Measurements from ENCODE around the gene NDUFA11. TPM values are rescaled to one million over a fixed set of nuclear protein-coding genes. Genes with fewer than 3 reads are reported as not detected.

Gene NDUFA11
- total RNA-seq, result 230 and 239 TPM in 2 replicates
- long read RNA-seq, transcript NDUFA11-201 (4 exons, 539 nt), result major isoform, 45 of 46 reads
- long read RNA-seq, partial matches to known transcripts, result 0 of 46 reads
- long read RNA-seq, other reads (novel, unspliced or antisense), result 0 of 46 reads

DNA sequence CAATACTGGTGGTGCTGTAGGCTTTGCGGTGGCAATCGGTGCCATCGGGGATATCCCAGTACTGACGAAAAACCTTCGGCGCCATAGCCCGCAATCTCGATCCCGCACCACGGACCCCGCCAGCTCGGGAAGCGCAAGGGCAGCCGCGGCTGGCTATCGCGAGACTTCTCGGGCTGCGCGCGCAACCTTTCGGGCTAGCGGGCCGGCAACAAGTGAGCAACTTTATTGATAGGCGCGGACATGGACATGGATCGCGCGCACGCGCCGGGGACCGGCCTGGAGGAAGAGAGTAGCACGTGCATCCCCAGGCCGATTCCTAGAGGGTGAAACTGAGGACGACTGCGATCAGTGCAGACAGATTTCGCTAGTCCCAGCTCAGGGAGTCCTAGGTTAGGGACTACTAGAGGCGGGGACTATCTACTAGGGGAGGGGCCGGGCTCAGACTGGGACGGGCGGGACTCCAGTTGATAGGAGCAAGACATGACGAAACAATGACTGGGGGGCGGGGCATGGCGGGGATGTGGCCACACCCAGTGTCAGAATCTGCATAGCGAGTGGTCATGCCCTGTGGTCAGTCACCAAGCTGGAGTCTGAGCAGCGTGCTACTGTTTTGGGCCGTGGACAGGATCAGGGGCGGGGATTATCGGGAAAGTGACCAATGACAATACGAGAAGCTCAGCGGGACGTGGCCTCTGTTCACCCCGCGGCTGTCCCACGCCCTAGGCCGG, at the start of gene NDUFA11:
Gene NDUFA11 (minus strand): TSS at position 167 of the 728 bp plus-strand sequence. CDS start 82 bp downstream, at position 85.
- TF ChIP-seq, protein P1, sequence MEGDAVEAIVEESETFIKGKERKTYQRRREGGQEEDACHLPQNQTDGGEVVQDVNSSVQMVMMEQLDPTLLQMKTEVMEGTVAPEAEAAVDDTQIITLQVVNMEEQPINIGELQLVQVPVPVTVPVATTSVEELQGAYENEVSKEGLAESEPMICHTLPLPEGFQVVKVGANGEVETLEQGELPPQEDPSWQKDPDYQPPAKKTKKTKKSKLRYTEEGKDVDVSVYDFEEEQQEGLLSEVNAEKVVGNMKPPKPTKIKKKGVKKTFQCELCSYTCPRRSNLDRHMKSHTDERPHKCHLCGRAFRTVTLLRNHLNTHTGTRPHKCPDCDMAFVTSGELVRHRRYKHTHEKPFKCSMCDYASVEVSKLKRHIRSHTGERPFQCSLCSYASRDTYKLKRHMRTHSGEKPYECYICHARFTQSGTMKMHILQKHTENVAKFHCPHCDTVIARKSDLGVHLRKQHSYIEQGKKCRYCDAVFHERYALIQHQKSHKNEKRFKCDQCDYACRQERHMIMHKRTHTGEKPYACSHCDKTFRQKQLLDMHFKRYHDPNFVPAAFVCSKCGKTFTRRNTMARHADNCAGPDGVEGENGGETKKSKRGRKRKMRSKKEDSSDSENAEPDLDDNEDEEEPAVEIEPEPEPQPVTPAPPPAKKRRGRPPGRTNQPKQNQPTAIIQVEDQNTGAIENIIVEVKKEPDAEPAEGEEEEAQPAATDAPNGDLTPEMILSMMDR (conservative IDR thresholded peaks at IDR 0.05), result no peak
- peak; percentile 98 for DNase-seq (ENCODE audit: low read depth, low spot score)
- Mint-ChIP-seq H3K9me3 (no peaks in the 10 kb centered on the region), H3K4me1 (peaks cover 24% of the 10 kb centered on the region), H3K27ac (ENCODE audit: unreplicated experiment) (peak within 1 kb of the TSS; percentile 99), H3K27me3 (ENCODE audit: low read depth) (peaks cover 10% of the 10 kb centered on the region), H3K4me3 (peak within 1 kb of the TSS; percentile 99), H3K36me3 (ENCODE audit: low read depth) (no peaks in the 10 kb centered on the region)

DNA sequence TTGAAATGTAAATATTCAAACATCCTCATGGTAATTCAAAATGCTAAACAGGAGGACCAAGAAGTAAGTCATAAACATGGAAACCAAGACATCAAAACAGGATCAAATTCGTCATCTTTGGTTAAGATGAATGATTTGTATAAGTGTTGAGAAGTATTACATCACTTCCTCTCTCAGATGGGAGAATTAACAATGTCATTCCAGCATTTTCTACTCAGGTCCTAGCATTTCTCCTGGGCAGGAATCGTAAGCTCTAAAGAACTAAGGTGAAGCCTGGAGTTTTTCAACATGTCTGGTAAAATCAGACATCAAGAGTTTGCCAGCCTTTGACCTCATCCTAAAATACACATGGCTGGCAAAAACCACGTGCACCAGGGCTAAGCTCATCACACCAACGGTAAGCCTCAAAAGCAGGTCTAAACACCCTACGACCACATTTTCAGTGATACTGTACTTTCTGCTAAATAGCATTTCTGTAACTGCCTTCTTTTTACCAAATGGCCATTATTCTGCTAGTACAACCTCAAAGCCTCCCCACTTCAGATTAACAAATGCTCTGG, 49.5 kb upstream of the NDUFA11 start:
- Mint-ChIP-seq H3K4me1 (peaks cover 87% of the 10 kb centered on the region), H3K4me3 (peak overlapping the region; percentile 35)
- TF ChIP-seq, protein P1 (conservative IDR thresholded peaks at IDR 0.05), result no peak

DNA sequence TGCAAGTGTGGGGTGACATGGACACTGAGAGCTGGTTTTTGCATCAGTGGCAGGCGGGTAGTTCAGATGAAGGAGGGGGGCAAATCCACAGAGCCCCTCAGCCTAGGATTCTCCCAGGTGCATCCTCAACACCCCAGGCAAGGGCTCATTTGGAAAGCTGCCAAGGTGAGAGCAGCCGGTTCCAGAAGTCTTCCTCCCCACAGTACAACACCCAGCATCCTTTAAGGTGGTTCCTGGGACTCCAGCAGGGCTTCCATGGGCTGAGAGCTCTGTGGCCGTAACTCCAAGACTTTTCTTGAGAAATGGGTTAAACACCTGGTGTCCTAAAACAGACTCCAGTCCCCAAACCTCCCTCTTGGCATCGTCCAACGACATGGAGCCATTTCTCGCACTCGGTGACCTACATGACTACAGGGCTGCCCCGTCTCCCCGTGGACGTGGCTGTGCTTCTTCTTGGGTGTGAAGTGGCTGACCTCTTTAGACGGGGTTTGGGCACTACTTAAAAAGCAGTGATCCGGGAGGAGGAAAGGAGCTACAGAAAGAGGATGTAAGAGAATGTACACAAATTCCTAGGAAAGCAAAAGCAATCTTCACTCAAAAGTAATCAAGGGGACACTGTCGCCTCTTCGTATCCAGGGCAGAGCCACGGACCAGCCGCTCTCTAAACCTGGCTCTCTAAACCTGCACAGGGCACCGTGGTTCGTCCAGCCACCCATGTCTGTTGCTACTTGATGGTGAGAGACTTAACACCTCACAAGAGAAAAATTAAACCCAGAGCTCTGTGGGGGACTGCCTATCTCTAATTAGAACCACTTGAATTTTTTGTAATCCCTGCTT, 48.8 kb upstream of the NDUFA11 start:
- H3K27ac Mint-ChIP-seq (ENCODE audit: unreplicated experiment), result peak overlapping the region; percentile 12
- peak overlapping the region; percentile 60 for H3K4me3 Mint-ChIP-seq
- H3K27me3 Mint-ChIP-seq (ENCODE audit: low read depth), result no peaks in the 10 kb centered on the region
- no peaks in the 10 kb centered on the region for H3K9me3 Mint-ChIP-seq
- no peak for DNase-seq (ENCODE audit: low read depth, low spot score)
- H3K4me1 Mint-ChIP-seq, result peaks cover 86% of the 10 kb centered on the region
- H3K36me3 Mint-ChIP-seq (ENCODE audit: low read depth), result peaks cover 5% of the 10 kb centered on the region
- TF ChIP-seq, protein P1 (conservative IDR thresholded peaks at IDR 0.05), result no peak

More for the DNA sequence above, 49.5 kb upstream of the NDUFA11 start:
- Mint-ChIP-seq H3K27ac (ENCODE audit: unreplicated experiment) (peak overlapping the region; percentile 12), H3K27me3 (ENCODE audit: low read depth) (no peaks in the 10 kb centered on the region), H3K36me3 (ENCODE audit: low read depth) (peaks cover 3% of the 10 kb centered on the region), H3K9me3 (no peaks in the 10 kb centered on the region)
- no peak for DNase-seq (ENCODE audit: low read depth, low spot score)

DNA sequence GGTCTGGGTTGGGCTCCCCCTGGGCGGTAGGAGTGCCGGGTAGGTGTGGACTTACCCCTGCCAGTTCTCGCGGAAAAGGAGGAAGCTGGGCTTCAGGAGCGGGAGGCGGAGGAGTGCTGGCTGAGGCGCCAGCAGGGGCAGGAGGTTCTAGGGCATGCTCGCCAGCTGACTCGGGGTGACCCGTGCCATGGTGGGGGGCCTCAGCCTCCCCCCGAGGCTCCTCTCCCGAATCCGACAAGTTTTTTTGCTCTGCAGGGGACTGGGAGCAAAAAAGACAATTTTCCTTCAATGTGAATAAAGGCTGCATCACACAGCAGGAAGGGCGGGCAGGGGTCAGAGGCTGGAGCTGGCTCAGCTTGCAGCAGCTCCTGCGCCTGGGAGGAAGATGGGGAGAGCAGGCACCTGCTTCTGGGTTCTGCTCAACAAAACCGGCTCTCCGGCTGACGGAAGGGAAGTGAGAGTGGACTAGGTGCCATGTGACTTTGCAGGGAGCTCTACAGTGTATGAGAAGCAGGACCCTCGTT, 47.8 kb upstream of the NDUFA11 start:
- peaks cover 85% of the 10 kb centered on the region for H3K4me1 Mint-ChIP-seq

More for the DNA sequence above, 47.8 kb upstream of the NDUFA11 start:
- H3K27ac Mint-ChIP-seq (ENCODE audit: unreplicated experiment), result peak overlapping the region; percentile 68
- peaks cover 5% of the 10 kb centered on the region for H3K36me3 Mint-ChIP-seq (ENCODE audit: low read depth)
- TF ChIP-seq, protein P1 (conservative IDR thresholded peaks at IDR 0.05), result no peak
- H3K4me3 Mint-ChIP-seq, result peak overlapping the region; percentile 60
- peak; percentile 9 for DNase-seq (ENCODE audit: low read depth, low spot score)
- no peaks in the 10 kb centered on the region for H3K27me3 Mint-ChIP-seq (ENCODE audit: low read depth)
- H3K9me3 Mint-ChIP-seq, result no peaks in the 10 kb centered on the region
